IMR-90 (cell line): Measurements from ENCODE around the gene SNX30. TPM values are rescaled to one million over a fixed set of nuclear protein-coding genes. Genes with fewer than 3 reads are reported as not detected.
A peak's percentile ranks its signal among the peaks of the same experiment; 100 is the strongest.

Experiments
- ATAC-seq: fragments of 200-7000 bp; cut with Tn5 transposase; 2 replicates; pipeline ENCODE4 v1.9.1; 2020; ENCODE audit warnings: low read depth, mild to moderate bottlenecking, moderate library complexity
- BruUV-seq: library from RNA; stranded (reverse); fragments of 400-500 nt; replicated peaks from 2 replicates; lab custom pipeline; 2021; lab: Mats Ljungman, UMichigan
- CTCF ChIA-PET: fragments of 300-600 bp; formaldehyde crosslinking; extraction: SDS; loops from one replicate; lab custom pipeline; 2021; ENCODE audit warnings: antibody characterized with exemption; lab: Yijun Ruan, JAX
- POLR2A ChIA-PET: fragments of 300-600 bp; sonication (Branson Sonifier 250); formaldehyde crosslinking; loops from one replicate; lab custom pipeline; 2022; ENCODE audit warnings: antibody characterized with exemption; ENCODE audit not compliant: unreplicated experiment; lab: Charles Lee
- DNase-seq: peaks from one replicate; pipeline ENCODE4 v3.0.0; 2013
- H2AFZ ChIP-seq: replicated peaks from 2 replicates; pipeline ENCODE3; 2013; ENCODE audit warnings: low read length, mild to moderate bottlenecking; ENCODE audit not compliant: poor library complexity
- H2AK5ac ChIP-seq: 2 replicates; pipeline ENCODE4 v1.6.1; 2013; ENCODE audit warnings: low read depth, low read length, inconsistent platforms
- H2AK9ac ChIP-seq: replicated peaks from 2 replicates; pipeline ENCODE3; 2013; ENCODE audit warnings: mild to moderate bottlenecking, low read depth, low read length, moderate library complexity; ENCODE audit not compliant: poor library complexity
- H2BK120ac ChIP-seq: 2 replicates; pipeline ENCODE4 v1.6.1; 2013; ENCODE audit warnings: low read depth, low read length, inconsistent platforms
- H2BK15ac ChIP-seq: 3 replicates; pipeline ENCODE4 v1.6.1; 2013; ENCODE audit warnings: low read depth, low read length, inconsistent platforms
- H2BK20ac ChIP-seq: 2 replicates; pipeline ENCODE4 v1.6.1; 2013; ENCODE audit warnings: low read depth, mild to moderate bottlenecking, inconsistent platforms, low read length, moderate library complexity
- H2BK5ac ChIP-seq: 2 replicates; pipeline ENCODE4 v1.6.1; 2013; ENCODE audit warnings: mild to moderate bottlenecking, low read depth, low read length, inconsistent platforms; ENCODE audit not compliant: poor library complexity, severe bottlenecking
- H3K14ac ChIP-seq: replicated peaks from 2 replicates; pipeline ENCODE4 v1.6.1; 2013; ENCODE audit warnings: low read depth, low read length, inconsistent platforms
- H3K18ac ChIP-seq: 2 replicates; pipeline ENCODE4 v1.6.1; 2013; ENCODE audit warnings: low read depth, low read length, control low read depth
- H3K23ac ChIP-seq: 2 replicates; pipeline ENCODE4 v1.6.1; 2013; ENCODE audit warnings: low read depth, low read length, inconsistent platforms
- H3K27ac ChIP-seq: 2 replicates; pipeline ENCODE4 v1.5.1; 2013; ENCODE audit warnings: mild to moderate bottlenecking, control low read depth, low read length; ENCODE audit not compliant: insufficient read depth
- H3K27me3 ChIP-seq: 2 replicates; pipeline ENCODE4 v1.6.1; 2013; ENCODE audit warnings: low read length; ENCODE audit not compliant: control insufficient read depth, insufficient read depth
- H3K36me3 ChIP-seq: 2 replicates; pipeline ENCODE4 v1.6.1; 2013; ENCODE audit warnings: low read length, mixed read lengths; ENCODE audit not compliant: control insufficient read depth, insufficient read depth
- H3K4ac ChIP-seq: 2 replicates; pipeline ENCODE4 v1.6.1; 2013; ENCODE audit warnings: low read depth, low read length, inconsistent platforms
- H3K4me1 ChIP-seq: 2 replicates; pipeline ENCODE4 v1.6.1; 2013; ENCODE audit warnings: low read length, mixed read lengths; ENCODE audit not compliant: control insufficient read depth, insufficient read depth
- H3K4me2 ChIP-seq: 2 replicates; pipeline ENCODE4 v1.6.1; 2013; ENCODE audit warnings: low read depth, mild to moderate bottlenecking, control low read depth, low read length, moderate library complexity
- H3K4me3 ChIP-seq: 2 replicates; pipeline ENCODE4 v1.5.1; 2013; ENCODE audit warnings: low read depth, mild to moderate bottlenecking, control low read depth, low read length, moderate library complexity; ENCODE audit not compliant: insufficient read depth
- H3K56ac ChIP-seq: 2 replicates; pipeline ENCODE4 v1.6.1; 2013; ENCODE audit warnings: low read length, inconsistent platforms; ENCODE audit not compliant: insufficient read depth; ENCODE audit errors: extremely low read depth
- H3K79me1 ChIP-seq, 2 experiments: 2 replicates each; pipeline ENCODE4 v1.6.1; 2013; ENCODE audit warnings: low read length in 2 of 2, inconsistent platforms in 1 of 2, low read depth in 1 of 2
- H3K9ac ChIP-seq: 2 replicates; pipeline ENCODE4 v1.6.1; 2013; ENCODE audit warnings: low read depth, low read length, control low read depth
- H3K9me1 ChIP-seq: 2 replicates; pipeline ENCODE4 v1.6.1; 2013; ENCODE audit warnings: low read length, inconsistent platforms; ENCODE audit not compliant: insufficient read depth
- H3K9me3 ChIP-seq: 2 replicates; pipeline ENCODE4 v1.6.1; 2013; ENCODE audit warnings: low read length; ENCODE audit not compliant: control insufficient read depth, insufficient read depth
- H4K20me1 ChIP-seq: 2 replicates; pipeline ENCODE4 v1.6.1; 2013; ENCODE audit warnings: low read length, inconsistent platforms; ENCODE audit not compliant: insufficient read depth
- H4K5ac ChIP-seq: 2 replicates; pipeline ENCODE4 v1.6.1; 2013; ENCODE audit warnings: mild to moderate bottlenecking, low read depth, low read length, control low read depth
- H4K8ac ChIP-seq, 2 experiments: 2 replicates each; pipeline ENCODE4 v1.6.1; 2013; ENCODE audit warnings: low read depth in 2 of 2, low read length in 2 of 2, control low read depth in 1 of 2, inconsistent platforms in 1 of 2
- H4K91ac ChIP-seq: 2 replicates; pipeline ENCODE4 v1.6.1; 2013; ENCODE audit warnings: low read depth, low read length, inconsistent platforms; ENCODE audit not compliant: insufficient read depth
- CTCF ChIP-seq: conservative IDR thresholded peaks from 2 replicates; pipeline ENCODE4 v1.5.1; 2012; ENCODE audit warnings: mild to moderate bottlenecking, low read depth, low read length, improper control_type of control experiment
- MAFK ChIP-seq: IDR thresholded peaks from 2 replicates; pipeline ENCODE4 v1.6.1; 2012; ENCODE audit warnings: low read depth, low read length, improper control_type of control experiment
- RCOR1 ChIP-seq: IDR thresholded peaks from 2 replicates; pipeline ENCODE4 v1.6.1; 2012; ENCODE audit warnings: mild to moderate bottlenecking, low read length, improper control_type of control experiment; ENCODE audit not compliant: insufficient replicate concordance
- RFX5 ChIP-seq: IDR thresholded peaks from 2 replicates; pipeline ENCODE4 v1.8.0; 2012; ENCODE audit warnings: low read depth, mild to moderate bottlenecking, low read length, moderate library complexity
- WGBS, 2 experiments: methylation state at CpG; one replicate each; pipeline versions ENCODE4 v1.1.5 to v1.1.7; 2013; ENCODE audit warnings: missing lambda C conversion rate in 2 of 2; ENCODE audit not compliant: insufficient read length in 1 of 2; ENCODE audit errors: extremely low coverage in 2 of 2; 5-methylcytosine and 5-hydroxymethylcytosine counted together
- dilution Hi-C: fragments of 300-500 bp; cut with HindIII; formaldehyde crosslinking; loops from one replicate; pipeline ENCODE4 v1.14.3; 2018; ENCODE audit warnings: low sequenced_read_pairs; ENCODE audit not compliant: unreplicated experiment
- in situ Hi-C: fragments of 300-500 bp; cut with MboI; formaldehyde crosslinking; loops from 3 replicates; pipeline ENCODE4 v1.14.3; 2019; ENCODE audit warnings: low sequenced_read_pairs, inconsistent platforms, mixed read lengths
- intact Hi-C: fragments of 100-400 bp; cut with micrococcal nuclease; formaldehyde crosslinking; loops from 2 replicates; pipeline ENCODE4 v1.10.0; 2022
- polyA plus RNA-seq, 3 experiments: library from polyadenylated mRNA; depleted of rRNA; stranded (reverse); fragments of >200 nt; gene quantifications; 2 replicates each; pipeline ENCODE4 v1.2.3, GENCODE V29; 2012; ENCODE audit warnings: low replicate concordance in 1 of 3
- total RNA-seq: library from RNA; depleted of rRNA; stranded (reverse); fragments of >200 nt; gene quantifications from 2 replicates; pipeline ENCODE4 v1.2.3, GENCODE V29; 2012

The SNX30 gene
- total and polyA plus RNA-seq, 2 of the 4 experiments (the other 2 are of a cell fraction): 8.0 to 18.8 TPM

GRCh38 chr9:112719241-112719691 is 31.3 kb upstream of the SNX30 start:
- Histone ChIP-seq H3K9ac (no peak overlapping the region), H2AFZ (no peak overlapping the region), H3K4me3 (no peak overlapping the region), H2BK15ac (no peak overlapping the region), H4K20me1 (no peaks in the 10 kb centered on the region), H4K8ac (no peak overlapping the region), H2BK120ac (no peak overlapping the region), H4K91ac (no peak overlapping the region), H3K36me3 (no peaks in the 10 kb centered on the region), H4K5ac (no peak overlapping the region), H3K4me2 (no peak overlapping the region), H2AK9ac (no peak overlapping the region), H3K4ac (no peak overlapping the region), H3K18ac (no peak overlapping the region), H3K27ac (no peak overlapping the region), H2AK5ac (no peak overlapping the region), H3K14ac (no peak overlapping the region), H3K27me3 (no peaks in the 10 kb centered on the region), H3K9me1 (no peaks in the 10 kb centered on the region), H2BK20ac (no peak overlapping the region), H3K79me1 (peaks cover 0 to 11% of the 10 kb centered on the region in 2 experiments), H3K9me3 (no peaks in the 10 kb centered on the region), H3K56ac (no peak overlapping the region), H3K23ac (no peak overlapping the region), H3K4me1 (no peaks in the 10 kb centered on the region), H2BK5ac (no peak overlapping the region)
- dilution Hi-C loops (no loop called here), in situ Hi-C loops (loop anchor here (25.0 kb wide), 2 partner anchors 632 to 957 kb away; no protein-coding TSS in a partner anchor), intact Hi-C loops (loop anchor here (5.0 to 10.0 kb wide), 3 partner anchors 33 to 186 kb away; partner anchors contain the start of gene SNX30)
- CTCF ChIA-PET: interaction anchor here (0.6 kb wide), 1 partner anchor 13 kb away, joined by 3 read pairs; no protein-coding TSS in a partner anchor
- POLR2A ChIA-PET: no interaction called here
- DNase-seq (no peak), ATAC-seq (no peak)
- WGBS, 2 experiments: 86% methylated on average over 1 of the region's 1 CpG; no CpG with 5 or more reads in 1 of the 2 experiments
- TF ChIP-seq CTCF (no peak), MAFK (peak; percentile 27; the same call in 1 of the 2 replicates), RFX5 (no peak), RCOR1 (no peak)
- no TSS peak for BruUV-seq
